Astrocyte (in vitro differentiated cells and primary cell): ENCODE results near the gene SOX18.

ENCODE experiments used
- EZH2 ChIP-seq: IDR thresholded peaks from 2 replicates; pipeline ENCODE4 v1.6.1; 2012; ENCODE audit warnings: mild to moderate bottlenecking, low read length, inconsistent platforms; ENCODE audit not compliant: insufficient read depth
- TF ChIP-seq, protein P1 (sequence below): IDR thresholded peaks from 2 replicates; pipeline ENCODE4 v1.5.1; 2011; ENCODE audit warnings: low read depth, mild to moderate bottlenecking, inconsistent platforms, low read length, moderate library complexity; ENCODE audit not compliant: insufficient read depth

DNA sequence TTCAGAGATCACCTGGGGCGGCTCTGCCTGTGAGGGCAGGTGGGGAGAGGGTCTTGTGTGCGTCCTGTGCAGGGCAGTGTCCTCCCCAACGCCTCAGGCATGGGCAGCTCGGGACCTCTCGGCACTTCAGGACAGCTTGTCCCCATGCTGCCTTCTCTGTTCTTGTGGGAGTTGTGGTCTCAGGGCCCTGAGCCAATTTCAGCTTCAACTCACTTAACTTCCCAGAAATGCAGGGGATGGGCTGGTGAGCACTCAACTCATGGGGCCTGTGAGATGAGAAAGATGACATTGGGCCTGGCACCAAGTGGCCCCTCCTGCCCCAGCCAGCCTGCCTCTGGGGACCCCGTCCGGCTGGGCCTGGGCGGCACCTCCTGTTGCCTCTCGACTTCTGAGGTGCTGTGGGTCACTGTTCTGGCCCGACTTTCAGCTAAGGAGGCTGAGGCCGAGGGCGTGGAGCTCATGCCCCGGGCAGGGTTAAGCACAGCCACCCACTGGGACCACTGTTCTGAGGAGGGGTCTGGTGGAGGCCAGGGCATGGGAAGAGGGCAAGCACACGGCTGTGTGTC is 23.1 kb upstream of the SOX18 start:
- TF ChIP-seq, protein P1, sequence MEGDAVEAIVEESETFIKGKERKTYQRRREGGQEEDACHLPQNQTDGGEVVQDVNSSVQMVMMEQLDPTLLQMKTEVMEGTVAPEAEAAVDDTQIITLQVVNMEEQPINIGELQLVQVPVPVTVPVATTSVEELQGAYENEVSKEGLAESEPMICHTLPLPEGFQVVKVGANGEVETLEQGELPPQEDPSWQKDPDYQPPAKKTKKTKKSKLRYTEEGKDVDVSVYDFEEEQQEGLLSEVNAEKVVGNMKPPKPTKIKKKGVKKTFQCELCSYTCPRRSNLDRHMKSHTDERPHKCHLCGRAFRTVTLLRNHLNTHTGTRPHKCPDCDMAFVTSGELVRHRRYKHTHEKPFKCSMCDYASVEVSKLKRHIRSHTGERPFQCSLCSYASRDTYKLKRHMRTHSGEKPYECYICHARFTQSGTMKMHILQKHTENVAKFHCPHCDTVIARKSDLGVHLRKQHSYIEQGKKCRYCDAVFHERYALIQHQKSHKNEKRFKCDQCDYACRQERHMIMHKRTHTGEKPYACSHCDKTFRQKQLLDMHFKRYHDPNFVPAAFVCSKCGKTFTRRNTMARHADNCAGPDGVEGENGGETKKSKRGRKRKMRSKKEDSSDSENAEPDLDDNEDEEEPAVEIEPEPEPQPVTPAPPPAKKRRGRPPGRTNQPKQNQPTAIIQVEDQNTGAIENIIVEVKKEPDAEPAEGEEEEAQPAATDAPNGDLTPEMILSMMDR = no peak
- TF ChIP-seq EZH2 = no peak
